Mesothelial cell of epicardium (in vitro differentiated cells): Measurements from ENCODE around the gene MIPOL1. TPM values are rescaled to one million over a fixed set of nuclear protein-coding genes. Genes with fewer than 3 reads are reported as not detected.

Experiments used
- DNase-seq, 2 experiments: peaks; one replicate each; pipeline ENCODE4 v3.0.0; 2021; ENCODE audit warnings: low spot score in 2 of 2; ENCODE audit not compliant: unreplicated experiment in 2 of 2
- H3K27ac Mint-ChIP-seq: 2 replicates; pipeline ENCODE4 v1.8.0; 2021; ENCODE audit warnings: mixed read lengths
- H3K27me3 Mint-ChIP-seq: 2 replicates; pipeline ENCODE4 v1.8.0; 2021; ENCODE audit warnings: low read depth, mixed read lengths
- H3K36me3 Mint-ChIP-seq: 2 replicates; pipeline ENCODE4 v1.8.0; 2021; ENCODE audit warnings: mixed read lengths
- H3K4me1 Mint-ChIP-seq: 2 replicates; pipeline ENCODE4 v1.8.0; 2021; ENCODE audit warnings: mixed read lengths
- H3K4me3 Mint-ChIP-seq: 2 replicates; pipeline ENCODE4 v1.8.0; 2021; ENCODE audit warnings: mild to moderate bottlenecking, moderate library complexity, mixed read lengths
- H3K9me3 Mint-ChIP-seq: 2 replicates; pipeline ENCODE4 v1.8.0; 2021; ENCODE audit warnings: mixed read lengths
- total RNA-seq: library from RNA; stranded (reverse); gene quantifications from 3 replicates; pipeline ENCODE4 v1.2.1, GENCODE V29; 2021
- TF ChIP-seq, protein P1 (sequence below): fragments of 200-600 bp; sonication (generic); IDR thresholded peaks from one replicate; pipeline ENCODE4 v1.5.0; 2021; ENCODE audit warnings: antibody characterized with exemption; ENCODE audit not compliant: unreplicated experiment

Gene MIPOL1
- total RNA-seq, 1 donor from 2014 or later, result 28.4 TPM

DNA sequence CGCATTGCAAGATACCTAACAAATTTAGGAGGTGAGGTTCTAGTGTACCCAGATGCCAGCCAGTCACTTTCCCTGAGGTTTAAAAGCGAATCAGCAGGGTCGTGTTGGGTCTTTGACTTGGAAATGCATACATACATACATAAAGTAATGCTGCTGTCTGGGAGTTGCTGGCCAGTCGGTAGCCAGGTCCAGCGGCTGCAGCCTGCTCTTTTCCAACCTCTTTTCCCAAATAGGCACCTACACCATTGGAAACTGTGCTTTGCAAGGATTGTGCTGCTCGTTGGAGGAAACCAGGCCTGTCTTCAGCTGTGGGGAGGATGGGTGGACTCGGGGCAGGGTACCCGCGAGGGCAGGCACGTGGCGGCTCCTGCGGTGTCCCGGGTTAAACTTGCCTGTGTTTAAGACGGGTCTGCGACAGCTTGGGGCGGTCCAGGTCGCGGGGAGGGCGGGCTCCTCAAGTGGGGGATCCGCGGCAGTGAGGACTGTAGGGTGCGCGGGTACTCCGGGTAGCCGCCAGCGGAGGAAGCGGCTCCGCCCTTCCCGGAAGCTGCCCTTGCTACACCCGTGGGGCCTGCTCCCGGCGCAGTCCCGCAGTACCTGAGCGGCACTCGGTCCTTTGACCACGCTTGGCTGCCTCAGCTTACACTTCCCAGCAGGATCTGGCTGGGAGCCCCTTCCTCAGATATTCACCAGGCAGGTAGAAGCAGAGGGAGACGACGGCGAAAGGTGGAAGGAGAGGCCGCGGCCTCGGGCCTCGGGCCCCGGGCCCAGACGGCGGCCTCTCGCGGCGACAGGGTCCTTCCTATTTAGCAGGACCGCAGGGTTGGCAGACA is 400.4 kb downstream of the MIPOL1 start:
- H3K9me3 Mint-ChIP-seq, result no peaks in the 10 kb centered on the region
- TF ChIP-seq, protein P1, sequence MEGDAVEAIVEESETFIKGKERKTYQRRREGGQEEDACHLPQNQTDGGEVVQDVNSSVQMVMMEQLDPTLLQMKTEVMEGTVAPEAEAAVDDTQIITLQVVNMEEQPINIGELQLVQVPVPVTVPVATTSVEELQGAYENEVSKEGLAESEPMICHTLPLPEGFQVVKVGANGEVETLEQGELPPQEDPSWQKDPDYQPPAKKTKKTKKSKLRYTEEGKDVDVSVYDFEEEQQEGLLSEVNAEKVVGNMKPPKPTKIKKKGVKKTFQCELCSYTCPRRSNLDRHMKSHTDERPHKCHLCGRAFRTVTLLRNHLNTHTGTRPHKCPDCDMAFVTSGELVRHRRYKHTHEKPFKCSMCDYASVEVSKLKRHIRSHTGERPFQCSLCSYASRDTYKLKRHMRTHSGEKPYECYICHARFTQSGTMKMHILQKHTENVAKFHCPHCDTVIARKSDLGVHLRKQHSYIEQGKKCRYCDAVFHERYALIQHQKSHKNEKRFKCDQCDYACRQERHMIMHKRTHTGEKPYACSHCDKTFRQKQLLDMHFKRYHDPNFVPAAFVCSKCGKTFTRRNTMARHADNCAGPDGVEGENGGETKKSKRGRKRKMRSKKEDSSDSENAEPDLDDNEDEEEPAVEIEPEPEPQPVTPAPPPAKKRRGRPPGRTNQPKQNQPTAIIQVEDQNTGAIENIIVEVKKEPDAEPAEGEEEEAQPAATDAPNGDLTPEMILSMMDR, result no peak
- peaks cover 91% of the 10 kb centered on the region for H3K27me3 Mint-ChIP-seq
- no peak overlapping the region for H3K27ac Mint-ChIP-seq
- no peak for DNase-seq
- peaks cover 30% of the 10 kb centered on the region for H3K4me1 Mint-ChIP-seq
- H3K4me3 Mint-ChIP-seq, result peak overlapping the region; percentile 49
- no peaks in the 10 kb centered on the region for H3K36me3 Mint-ChIP-seq

DNA sequence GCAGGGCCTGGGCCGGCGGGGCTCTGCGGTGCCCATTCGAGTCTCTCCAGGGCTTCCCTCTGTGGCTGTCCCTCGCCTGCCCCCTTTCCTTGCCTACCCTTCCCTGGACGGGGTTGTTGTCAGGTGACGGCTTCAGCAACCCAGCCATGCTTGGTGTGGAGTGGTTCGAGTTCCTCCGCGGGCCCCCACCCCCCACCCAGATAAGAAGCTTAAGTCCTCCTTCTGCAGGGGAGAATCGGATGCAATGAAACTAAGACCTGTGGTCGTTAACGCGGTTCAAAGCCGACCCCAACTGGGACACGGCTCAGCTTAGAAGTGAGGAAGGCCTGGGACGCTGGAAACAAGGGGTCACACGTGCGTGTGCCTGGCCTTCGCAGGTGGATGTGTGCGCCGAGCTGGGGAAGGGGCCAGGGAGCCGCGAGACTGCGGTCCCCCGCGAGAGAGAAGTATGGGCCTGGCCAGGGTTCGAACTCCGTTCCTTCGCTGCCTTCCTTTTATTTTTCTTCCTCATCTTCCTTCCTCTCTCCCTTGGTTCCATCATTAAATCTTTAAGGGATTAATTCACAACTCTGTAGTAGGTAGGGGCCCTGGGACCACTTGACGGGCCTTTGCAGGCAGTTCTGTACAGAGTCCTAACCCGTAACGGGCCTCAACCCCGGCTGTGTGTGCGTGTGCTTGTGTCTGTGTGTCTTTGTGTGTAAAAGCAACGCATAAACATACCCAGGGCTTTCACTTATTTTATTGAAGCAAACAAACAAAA is 401.2 kb downstream of the MIPOL1 start:
- peak overlapping the region; percentile 70 for H3K4me3 Mint-ChIP-seq
- H3K9me3 Mint-ChIP-seq, result no peaks in the 10 kb centered on the region
- TF ChIP-seq, protein P1, result no peak
- DNase-seq, result no peak
- peaks cover 30% of the 10 kb centered on the region for H3K4me1 Mint-ChIP-seq
- no peaks in the 10 kb centered on the region for H3K36me3 Mint-ChIP-seq
- no peak overlapping the region for H3K27ac Mint-ChIP-seq
- H3K27me3 Mint-ChIP-seq, result peaks cover 91% of the 10 kb centered on the region

DNA sequence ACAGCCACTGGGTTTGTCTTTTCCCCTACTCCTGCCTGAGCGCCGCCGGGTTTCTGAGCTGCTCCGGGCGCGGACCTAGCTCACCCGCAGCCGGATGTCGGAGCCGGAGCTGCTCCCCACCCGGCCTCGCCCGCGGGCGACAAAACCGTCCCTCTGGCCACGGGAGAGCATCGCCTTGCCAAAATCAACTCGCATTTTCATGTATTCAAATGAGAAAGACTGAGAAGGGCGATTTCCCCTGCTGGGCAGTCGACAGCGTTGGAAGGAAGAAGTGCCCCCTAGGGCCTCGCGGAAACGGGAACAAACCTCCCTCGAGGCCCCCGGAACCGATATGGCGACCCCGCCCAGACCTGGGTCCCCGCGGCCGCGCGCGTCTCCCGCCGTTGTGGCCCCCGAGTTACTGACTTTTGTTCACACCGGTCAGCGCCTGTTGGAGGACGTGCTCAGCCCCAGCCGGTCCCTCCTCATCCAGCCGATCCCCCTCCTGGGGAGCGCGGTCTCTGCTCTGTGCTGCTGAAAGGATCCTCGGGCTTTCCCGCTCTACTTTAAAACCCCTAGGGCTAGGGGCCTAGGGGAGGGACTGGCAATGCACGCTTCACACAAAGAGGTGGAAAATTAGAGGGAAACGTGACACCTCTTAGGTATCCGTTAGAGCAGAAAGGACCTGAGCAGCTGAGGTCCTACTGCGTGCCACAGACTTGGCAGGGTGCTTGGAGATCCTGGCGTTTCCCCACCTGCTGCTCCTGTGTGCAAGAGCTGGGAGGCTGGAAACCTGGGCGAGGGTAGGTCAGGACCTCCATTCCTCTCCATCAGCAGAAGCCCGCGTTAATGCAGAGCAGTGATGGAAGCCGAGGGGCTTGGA is 402.0 kb downstream of the MIPOL1 start:
- Mint-ChIP-seq H3K4me1 (peaks cover 26% of the 10 kb centered on the region), H3K36me3 (no peaks in the 10 kb centered on the region), H3K9me3 (no peaks in the 10 kb centered on the region), H3K27me3 (peaks cover 93% of the 10 kb centered on the region), H3K4me3 (peak overlapping the region; percentile 70), H3K27ac (no peak overlapping the region)
- no peak for DNase-seq
- TF ChIP-seq, protein P1, result no peak

DNA sequence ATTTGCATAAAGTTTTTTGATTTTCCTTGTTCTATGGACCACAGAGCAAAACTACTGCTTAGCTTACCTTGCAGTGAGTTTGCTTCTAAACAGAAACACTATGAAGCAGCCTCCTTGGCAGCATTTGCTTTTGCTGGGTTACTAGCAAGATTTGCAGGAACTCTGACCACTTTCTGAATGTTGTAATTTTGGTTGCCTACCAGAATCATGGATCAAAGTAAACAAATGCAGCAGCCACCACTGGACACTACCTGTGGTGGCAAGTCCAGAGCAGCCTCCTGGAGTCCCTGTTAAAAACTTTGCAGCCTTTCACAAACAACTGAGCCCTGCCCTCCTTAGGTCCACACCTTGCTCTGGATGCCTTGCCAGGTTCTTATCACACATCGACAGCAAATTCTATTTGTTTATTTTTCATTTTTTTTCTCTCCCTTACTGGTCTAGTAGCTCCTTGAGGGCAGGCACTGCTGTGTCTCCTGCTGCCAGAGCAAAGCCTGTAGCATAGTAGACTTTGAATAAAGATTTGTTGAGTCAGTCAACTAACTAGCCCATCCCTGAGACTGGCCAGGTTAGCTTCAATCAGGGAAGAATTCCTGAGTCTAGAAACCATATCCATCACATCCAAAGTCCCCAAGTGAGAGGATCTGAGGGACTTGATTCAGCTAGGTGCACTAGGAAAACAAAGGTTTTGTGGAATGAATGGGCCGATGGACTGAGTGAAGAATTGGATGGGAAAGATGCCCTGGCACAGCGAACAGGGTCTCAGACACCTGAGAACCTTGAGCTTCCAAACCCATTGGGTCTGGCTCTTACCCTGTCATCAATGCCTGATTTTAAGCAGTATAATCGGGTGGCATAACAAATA is 403.4 kb downstream of the MIPOL1 start:
- H3K9me3 Mint-ChIP-seq, result no peaks in the 10 kb centered on the region
- H3K27ac Mint-ChIP-seq, result no peak overlapping the region
- TF ChIP-seq, protein P1, result no peak
- H3K27me3 Mint-ChIP-seq, result peaks cover 99% of the 10 kb centered on the region
- no peak for DNase-seq
- no peaks in the 10 kb centered on the region for H3K36me3 Mint-ChIP-seq
- no peak overlapping the region for H3K4me3 Mint-ChIP-seq
- peaks cover 22% of the 10 kb centered on the region for H3K4me1 Mint-ChIP-seq

DNA sequence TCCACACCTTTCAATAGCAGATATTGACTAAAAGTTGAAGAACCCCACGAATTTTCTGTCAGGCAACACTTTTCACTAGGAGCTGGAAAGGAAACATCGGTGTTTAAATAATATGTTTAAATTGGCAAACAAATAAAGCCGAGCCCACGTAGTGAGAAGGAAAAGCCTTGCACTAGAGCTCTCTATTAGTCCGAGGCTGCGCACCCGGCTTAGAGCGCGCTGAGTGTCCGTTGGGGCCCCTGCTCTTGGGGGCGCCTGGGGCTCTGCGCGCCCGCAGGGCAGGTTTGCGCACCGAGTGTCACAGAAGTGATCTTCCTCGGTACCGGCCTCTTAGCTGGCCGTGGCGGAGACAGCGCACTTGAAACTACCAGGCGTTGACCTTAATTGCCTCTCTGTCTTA is 404.1 kb downstream of the MIPOL1 start:
- peaks cover 22% of the 10 kb centered on the region for H3K4me1 Mint-ChIP-seq
- no peak overlapping the region for H3K4me3 Mint-ChIP-seq
- peaks cover 99% of the 10 kb centered on the region for H3K27me3 Mint-ChIP-seq
- H3K36me3 Mint-ChIP-seq, result no peaks in the 10 kb centered on the region
- TF ChIP-seq, protein P1, result no peak
- H3K9me3 Mint-ChIP-seq, result no peaks in the 10 kb centered on the region
- no peak overlapping the region for H3K27ac Mint-ChIP-seq
- no peak for DNase-seq
